Ovary (tissue), 9 donors: ENCODE data around the gene COL15A1. TPM values are rescaled to one million over a fixed set of nuclear protein-coding genes. Genes with fewer than 3 reads are reported as not detected.

ENCODE experiments used
- DNase-seq, 5 donors: peaks; one replicate each; pipeline ENCODE4 v3.0.0-alpha.2; 2019 to 2020
- H3K27ac ChIP-seq, 2 donors: fragments of 200-600 bp; one replicate each; pipeline versions ENCODE4 v1.5.1 to v1.8.0; 2019 to 2022
- H3K27me3 ChIP-seq: fragments of 200-600 bp; one replicate; pipeline ENCODE4 v1.8.0; 2022
- H3K36me3 ChIP-seq: fragments of 200-600 bp; sonication (generic); one replicate; pipeline ENCODE4 v1.5.1; 2019
- H3K4me1 ChIP-seq: one replicate; pipeline ENCODE4 v1.8.1; 2013; ENCODE audit warnings: mild to moderate bottlenecking, moderate library complexity; ENCODE audit not compliant: insufficient read depth
- H3K4me3 ChIP-seq: fragments of 200-600 bp; sonication (generic); one replicate; pipeline ENCODE4 v1.5.1; 2017
- H3K9me3 ChIP-seq, 2 donors: fragments of 200-600 bp in 1 of 2; sonication (generic) in 1 of 2; one replicate each; pipeline versions ENCODE4 v1.5.1 to v1.8.1; 2013 to 2019; ENCODE audit warnings: mild to moderate bottlenecking in 1 of 2, moderate library complexity in 1 of 2
- EP300 ChIP-seq: sonication (generic); formaldehyde crosslinking; IDR thresholded peaks from one replicate; pipeline ENCODE4 v1.6.1; 2017; ENCODE audit warnings: antibody characterized with exemption
- POLR2A ChIP-seq: fragments of 450-650 bp; IDR thresholded peaks from one replicate; pipeline ENCODE4 v1.6.1; 2017; ENCODE audit warnings: antibody characterized with exemption, mild to moderate bottlenecking, moderate library complexity
- WGBS, 3 donors: extraction: QIAGEN DNeasy Blood & Tissue Kit in 1 of 3; methylation state at CpG; one replicate each; pipeline versions ENCODE4 v1.1.5 to v1.1.7; 2013 to 2017; 5-methylcytosine and 5-hydroxymethylcytosine counted together
- intact Hi-C, 4 donors: fragments of 100-400 bp; cut with DNase I; formaldehyde crosslinking; loops; one replicate each; pipeline versions ENCODE4 v1.11.0 to v1.15.1; 2022 to 2023
- polyA plus RNA-seq, 2 donors: library from polyadenylated mRNA; stranded (reverse); fragments of 200-250 nt in 1 of 2; fragments of 350-450 nt in 1 of 2; fragmentation: Illumina TruSeq in 1 of 2; extraction: RNeasy Lipid Tissue Mini Kit (QIAGEN cat#74804) in 1 of 2; gene quantifications; one replicate each; pipeline ENCODE4 v1.2.3, GENCODE V29; 2013 to 2014
- total RNA-seq, 7 donors: library from RNA; depleted of rRNA in 2 of 7; stranded (reverse); fragments of >200 nt in 2 of 7; fragmentation: NEBNext Ultra II Directional in 3 of 7; extraction: Animal tissue kit (Norgen Biotek cat#: 25700) in 3 of 7; gene quantifications; one replicate each; pipeline versions ENCODE4 v1.1.0 to v1.2.4, GENCODE V29; 2016 to 2023
- TF ChIP-seq, protein P1 (sequence below), 3 donors: fragments of 450-650 bp in 2 of 3; fragments of 200-600 bp in 1 of 3; IDR thresholded peaks; one replicate each; pipeline versions ENCODE4 v1.5.1 to v1.8.0; 2016 to 2022; ENCODE audit warnings: antibody characterized with exemption in 3 of 3, mild to moderate bottlenecking in 1 of 3
- donor health status: DM: no; HTN: no; CAD: no; lungs with moderate emphysema.
- donor health status: DM: no; HTN: no; CAD: no.
- donor health status: Bipolar disorder and iron deficiency.
- donor health status: DM: yes; HTN: yes; CAD: no.
- donor health status: DM: no; HTN: no; CAD: no.
- donor health status: DM: yes; HTN: yes; CAD: no.

COL15A1 gene
- total and polyA plus RNA-seq, 9 donors, result 12.8 to 195 (median 48.6) TPM

DNA sequence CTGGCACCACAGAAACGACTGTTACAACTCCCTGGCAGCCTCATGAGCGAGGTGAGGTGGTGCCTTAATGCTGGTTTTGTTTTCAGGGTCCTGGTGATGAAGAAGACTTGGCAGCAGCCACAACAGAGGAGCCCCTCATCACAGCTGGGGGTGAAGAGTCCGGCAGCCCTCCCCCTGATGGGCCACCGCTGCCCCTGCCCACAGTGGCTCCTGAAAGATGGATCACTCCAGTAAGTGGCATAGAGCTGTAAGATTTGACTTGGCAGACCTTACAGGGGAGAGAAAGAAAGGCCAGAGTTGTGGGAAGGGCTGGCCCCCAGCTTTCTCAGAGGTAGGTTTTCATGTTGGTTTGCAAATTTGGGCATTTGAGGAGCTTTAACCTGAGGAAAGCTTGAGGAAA is 72.2 kb downstream of the COL15A1 start:
- Histone ChIP-seq H3K27ac (no peak overlapping the region), H3K9me3 (no peaks in the 10 kb centered on the region), H3K27me3 (no peaks in the 10 kb centered on the region), H3K4me3 (no peak overlapping the region), H3K4me1 (no peaks in the 10 kb centered on the region), H3K36me3 (no peaks in the 10 kb centered on the region)
- intact Hi-C loops, result no loop called here
- TF ChIP-seq EP300, result no peak
- TF ChIP-seq POLR2A, result no peak
- TF ChIP-seq, protein P1, sequence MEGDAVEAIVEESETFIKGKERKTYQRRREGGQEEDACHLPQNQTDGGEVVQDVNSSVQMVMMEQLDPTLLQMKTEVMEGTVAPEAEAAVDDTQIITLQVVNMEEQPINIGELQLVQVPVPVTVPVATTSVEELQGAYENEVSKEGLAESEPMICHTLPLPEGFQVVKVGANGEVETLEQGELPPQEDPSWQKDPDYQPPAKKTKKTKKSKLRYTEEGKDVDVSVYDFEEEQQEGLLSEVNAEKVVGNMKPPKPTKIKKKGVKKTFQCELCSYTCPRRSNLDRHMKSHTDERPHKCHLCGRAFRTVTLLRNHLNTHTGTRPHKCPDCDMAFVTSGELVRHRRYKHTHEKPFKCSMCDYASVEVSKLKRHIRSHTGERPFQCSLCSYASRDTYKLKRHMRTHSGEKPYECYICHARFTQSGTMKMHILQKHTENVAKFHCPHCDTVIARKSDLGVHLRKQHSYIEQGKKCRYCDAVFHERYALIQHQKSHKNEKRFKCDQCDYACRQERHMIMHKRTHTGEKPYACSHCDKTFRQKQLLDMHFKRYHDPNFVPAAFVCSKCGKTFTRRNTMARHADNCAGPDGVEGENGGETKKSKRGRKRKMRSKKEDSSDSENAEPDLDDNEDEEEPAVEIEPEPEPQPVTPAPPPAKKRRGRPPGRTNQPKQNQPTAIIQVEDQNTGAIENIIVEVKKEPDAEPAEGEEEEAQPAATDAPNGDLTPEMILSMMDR (IDR thresholded peaks at IDR 0.05), result no peak
- WGBS, 3 donors, result 88 to 92% (median 92%) methylated on average over 4 of the region's 4 CpGs
- no peak for DNase-seq

DNA sequence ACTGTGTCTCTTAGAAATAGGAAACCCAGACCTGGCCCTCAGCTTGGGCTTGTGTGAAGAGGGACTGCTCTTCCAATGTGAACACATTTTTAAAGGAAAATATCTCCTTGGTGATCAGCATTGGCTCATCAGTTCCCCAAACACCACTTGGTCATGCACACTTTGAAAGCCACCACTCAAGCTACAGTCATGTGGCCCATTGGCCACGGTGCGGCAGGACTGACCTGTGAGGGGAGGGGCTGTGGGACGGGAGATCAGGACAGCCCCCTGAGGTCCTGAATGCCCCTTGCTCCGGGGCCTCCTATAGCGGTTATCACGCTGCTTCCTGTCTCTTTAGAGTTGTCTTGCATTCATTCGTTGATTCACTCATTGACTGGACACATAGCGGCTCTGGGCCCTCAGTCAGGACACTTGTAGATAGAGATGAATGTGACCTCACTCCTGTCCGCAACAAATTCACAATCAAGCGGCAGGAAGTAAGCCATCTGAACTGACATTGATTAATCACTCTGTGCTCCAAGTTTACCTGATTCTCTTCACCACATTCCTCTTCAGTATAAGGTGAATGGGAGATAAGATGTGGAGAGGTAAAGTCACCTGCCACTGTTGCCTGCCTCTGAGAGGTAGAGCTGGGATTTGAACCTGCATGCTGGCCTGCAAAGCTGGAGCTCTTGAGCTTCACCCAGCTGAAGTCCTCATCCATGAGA is 73.1 kb downstream of the COL15A1 start:
- no peak overlapping the region for H3K27ac ChIP-seq
- H3K27me3 ChIP-seq, result no peaks in the 10 kb centered on the region

DNA sequence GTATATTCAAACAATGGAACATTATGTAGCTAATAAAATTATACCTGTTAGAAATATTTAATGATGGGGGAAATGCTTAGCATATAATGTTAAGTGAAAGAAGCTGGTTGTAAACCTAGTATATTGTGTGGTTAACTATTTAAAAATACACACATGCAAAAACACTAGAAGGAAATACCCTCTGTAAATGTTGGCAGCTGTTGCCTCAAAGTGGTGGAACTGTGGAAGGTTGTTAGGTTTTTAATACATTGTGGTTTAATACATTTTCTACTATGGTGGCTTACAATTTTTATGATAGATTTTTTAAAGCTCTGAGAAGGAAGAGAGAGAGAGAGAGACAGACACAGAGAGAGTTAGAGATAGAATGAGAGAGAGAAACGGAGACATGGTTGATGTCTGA is 74.9 kb downstream of the COL15A1 start:
- intact Hi-C loops, result no loop called here
- Histone ChIP-seq H3K27ac (no peak overlapping the region), H3K9me3 (no peaks in the 10 kb centered on the region), H3K4me1 (peaks cover 3% of the 10 kb centered on the region), H3K27me3 (no peaks in the 10 kb centered on the region), H3K4me3 (no peak overlapping the region), H3K36me3 (no peaks in the 10 kb centered on the region)
- TF ChIP-seq, protein P1 (IDR thresholded peaks at IDR 0.05), result no peak
- TF ChIP-seq EP300 (no peak), POLR2A (no peak)
- WGBS, 3 donors, result 87 to 98% (median 94%) methylated on average over 1 of the region's 1 CpG
- no peak for DNase-seq

More for the DNA sequence above, 73.1 kb downstream of the COL15A1 start:
- no peaks in the 10 kb centered on the region for H3K9me3 ChIP-seq
- no peak for DNase-seq
- no peaks in the 10 kb centered on the region for H3K36me3 ChIP-seq
- TF ChIP-seq EP300 (no peak), POLR2A (no peak)
- TF ChIP-seq, protein P1 (IDR thresholded peaks at IDR 0.05), result no peak
- H3K4me1 ChIP-seq, result no peaks in the 10 kb centered on the region
- intact Hi-C loops, result no loop called here
- WGBS, 3 donors, result 94 to 96% (median 96%) methylated on average over 10 of the region's 10 CpGs
- no peak overlapping the region for H3K4me3 ChIP-seq

DNA sequence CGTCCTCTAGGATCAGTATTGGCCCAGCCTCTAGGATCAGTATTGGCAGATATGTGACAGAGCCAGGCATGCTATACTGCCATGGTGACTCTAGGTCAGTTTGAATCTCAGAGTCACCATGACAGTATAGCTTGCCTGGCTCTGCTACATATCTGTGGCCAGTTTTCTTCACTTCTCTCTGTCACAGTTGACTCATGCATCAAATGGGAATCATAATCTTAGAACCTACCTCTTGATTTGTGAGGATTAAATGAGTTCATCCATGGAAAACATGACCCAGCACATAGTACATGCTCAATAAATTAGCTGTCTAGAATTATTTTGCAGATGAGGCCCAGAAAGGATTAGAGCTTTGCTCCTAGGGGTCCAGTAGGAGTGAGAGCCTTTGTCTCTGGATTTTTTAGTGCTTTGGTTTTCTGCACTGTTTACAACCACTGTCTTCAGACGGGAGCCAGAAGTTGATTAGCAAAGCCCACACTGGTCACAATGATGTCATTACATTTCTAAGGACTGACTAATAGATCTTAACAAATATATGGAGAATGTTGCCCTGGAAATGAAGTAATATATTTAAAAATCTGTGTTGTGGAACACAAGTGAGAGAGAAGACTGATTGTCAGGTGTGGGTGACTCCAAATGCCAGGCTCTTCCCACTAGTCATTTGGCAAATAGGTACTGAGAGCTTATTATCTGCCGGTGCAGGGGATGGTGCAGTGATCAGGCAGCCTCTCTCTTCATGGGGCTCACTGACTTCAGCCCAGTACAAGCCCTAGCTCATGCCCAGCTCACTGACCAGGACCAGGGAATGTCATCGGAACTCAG is 76.0 kb downstream of the COL15A1 start:
- no peaks in the 10 kb centered on the region for H3K36me3 ChIP-seq
- no peaks in the 10 kb centered on the region for H3K9me3 ChIP-seq
- WGBS, 3 donors, result 54 to 71% (median 69%) methylated on average over 4 of the region's 4 CpGs
- no peak for DNase-seq
- H3K27ac ChIP-seq, result no peak overlapping the region
- no peaks in the 10 kb centered on the region for H3K27me3 ChIP-seq
- TF ChIP-seq, protein P1 (IDR thresholded peaks at IDR 0.05), result no peak
- TF ChIP-seq POLR2A, result no peak
- TF ChIP-seq EP300, result no peak
- H3K4me3 ChIP-seq, result no peak overlapping the region
- H3K4me1 ChIP-seq, result peaks cover 5% of the 10 kb centered on the region
- intact Hi-C loops, result no loop called here
